Measurements from ENCODE around the gene DNA2. TPM values are rescaled to one million over a fixed set of nuclear protein-coding genes. Genes with fewer than 3 reads are reported as not detected.

DNA2 gene
- total RNA-seq, 1 experiment from 2014 or later = 8.9 TPM

DNA sequence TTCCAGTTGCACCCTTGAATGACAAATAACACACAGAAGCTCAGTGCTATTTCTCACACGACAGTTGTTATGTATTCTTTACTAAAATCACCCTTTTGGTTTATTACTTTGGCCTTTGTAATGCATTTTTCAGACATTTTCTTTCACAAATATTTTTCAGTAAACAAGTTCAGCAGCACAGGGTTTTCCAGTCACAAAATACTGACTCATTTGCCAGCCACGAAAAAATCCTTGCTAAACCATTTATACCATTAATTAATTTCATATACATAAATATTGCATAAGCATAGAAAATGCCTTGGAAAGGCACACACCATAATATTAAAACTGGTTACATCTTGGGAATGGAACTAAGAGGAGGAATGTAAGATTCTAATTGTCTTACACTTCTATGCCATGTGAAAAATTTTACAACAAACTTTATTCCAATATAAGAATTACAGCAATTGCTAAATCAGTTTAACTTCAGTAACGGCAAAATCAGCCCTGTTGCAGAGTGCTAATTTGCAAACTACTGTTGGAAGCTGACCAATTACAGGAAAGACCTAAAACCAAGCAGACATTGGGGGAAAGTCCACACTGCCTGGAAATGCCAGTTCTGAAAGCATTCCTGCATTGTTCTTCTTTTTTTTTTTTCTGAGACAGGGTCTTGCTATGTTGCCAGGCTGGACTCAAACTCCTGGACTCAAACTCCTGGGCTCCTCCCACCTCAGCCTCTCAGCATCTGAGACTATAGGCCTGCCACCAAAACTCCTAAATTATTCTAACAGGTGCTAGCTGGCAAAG lies 107.5 kb downstream of the DNA2 start:
- DNase-seq (ENCODE audit: low spot score) = no peak

Small RNAs within 50 kb of the gene (small RNA-seq; reads per million reads assigned to genes)
- gene RF00019 (not detected), gene RNA5SP319 (0.65 reads per million)

Other genes with a start within 250 kb of the DNA2 start
- 0.29 TPM in 1 of 2 replicates, not detected in the other for gene ATOH7, start 239.9 kb downstream of the DNA2 start, total RNA-seq (2014; rRNA removed; shearing (Covaris generic))
- gene HNRNPH3, start 139.9 kb downstream of the DNA2 start, total RNA-seq (2014; rRNA removed; shearing (Covaris generic)) = 17.6 and 18.8 TPM in 2 replicates
- 2.3 and 3.6 TPM in 2 replicates for gene PBLD, start 139.0 kb downstream of the DNA2 start, total RNA-seq (2014; rRNA removed; shearing (Covaris generic))
- 5.5 and 7.7 TPM in 2 replicates for gene RUFY2, start 64.7 kb downstream of the DNA2 start, total RNA-seq (2014; rRNA removed; shearing (Covaris generic))
- gene SLC25A16, start 55.5 kb upstream of the DNA2 start, total RNA-seq (2014; rRNA removed; shearing (Covaris generic)) = 4.9 and 6.4 TPM in 2 replicates
- under 0.01 and 0.03 TPM in 2 replicates for gene TET1, start 88.4 kb upstream of the DNA2 start, total RNA-seq (2014; rRNA removed; shearing (Covaris generic))
- 51.0 and 62.5 TPM in 2 replicates for gene CCAR1, start 249.3 kb upstream of the DNA2 start, total RNA-seq (2014; rRNA removed; shearing (Covaris generic))

Measured in HT-29 (cell line).